ENCODE results near the gene IL10RB.

GRCh38 chr21:33256019-33256418, 10.1 kb upstream of the IL10RB start:
- TF ChIP-seq EP300 (IDR thresholded peaks at IDR 0.05) (no peak), POLR2A (IDR thresholded peaks at IDR 0.05) (no peak)
- TF ChIP-seq, protein P1, sequence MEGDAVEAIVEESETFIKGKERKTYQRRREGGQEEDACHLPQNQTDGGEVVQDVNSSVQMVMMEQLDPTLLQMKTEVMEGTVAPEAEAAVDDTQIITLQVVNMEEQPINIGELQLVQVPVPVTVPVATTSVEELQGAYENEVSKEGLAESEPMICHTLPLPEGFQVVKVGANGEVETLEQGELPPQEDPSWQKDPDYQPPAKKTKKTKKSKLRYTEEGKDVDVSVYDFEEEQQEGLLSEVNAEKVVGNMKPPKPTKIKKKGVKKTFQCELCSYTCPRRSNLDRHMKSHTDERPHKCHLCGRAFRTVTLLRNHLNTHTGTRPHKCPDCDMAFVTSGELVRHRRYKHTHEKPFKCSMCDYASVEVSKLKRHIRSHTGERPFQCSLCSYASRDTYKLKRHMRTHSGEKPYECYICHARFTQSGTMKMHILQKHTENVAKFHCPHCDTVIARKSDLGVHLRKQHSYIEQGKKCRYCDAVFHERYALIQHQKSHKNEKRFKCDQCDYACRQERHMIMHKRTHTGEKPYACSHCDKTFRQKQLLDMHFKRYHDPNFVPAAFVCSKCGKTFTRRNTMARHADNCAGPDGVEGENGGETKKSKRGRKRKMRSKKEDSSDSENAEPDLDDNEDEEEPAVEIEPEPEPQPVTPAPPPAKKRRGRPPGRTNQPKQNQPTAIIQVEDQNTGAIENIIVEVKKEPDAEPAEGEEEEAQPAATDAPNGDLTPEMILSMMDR (IDR thresholded peaks at IDR 0.05), result no peak
